ENCODE results near the gene POMGNT2.

POMGNT2 gene

GRCh38 chr3:43073836-43074220 is 32.1 kb downstream of the POMGNT2 start:
- Histone ChIP-seq H3K79me2 (ENCODE audit: insufficient read depth, low read length) (no peaks in the 10 kb centered on the region), H3F3A (ENCODE audit: insufficient read depth, low read length) (no peaks in the 10 kb centered on the region), H3K9me3 (ENCODE audit: low read length) (no peaks in the 10 kb centered on the region), H3K4me1 (ENCODE audit: insufficient read depth, low read length, severe bottlenecking) (no peaks in the 10 kb centered on the region), H2AFZ (ENCODE audit: low read length) (no peak overlapping the region), H3K36me3 (ENCODE audit: insufficient read depth, low read length) (no peaks in the 10 kb centered on the region), H3K9me2 (ENCODE audit: low read depth, low read length) (no peaks in the 10 kb centered on the region), H3K4me3 (ENCODE audit: low read depth, low read length, poor library complexity, severe bottlenecking) (no peak overlapping the region), H3K27ac (ENCODE audit: low read depth, low read length, poor library complexity, severe bottlenecking) (no peak overlapping the region), H4K20me1 (ENCODE audit: insufficient read depth, low read length) (no peaks in the 10 kb centered on the region), H3K9ac (ENCODE audit: low read length) (no peak overlapping the region), H3K4me2 (ENCODE audit: low read length) (no peak overlapping the region), H3K27me3 (ENCODE audit: insufficient read depth, low read length) (no peaks in the 10 kb centered on the region)
- TF ChIP-seq CTCF (IDR thresholded peaks at IDR 0.05; ENCODE audit: low read length) (no peak), EZH2 (IDR thresholded peaks at IDR 0.05; ENCODE audit: borderline replicate concordance, low read length) (no peak)

GRCh38 chr3:43073116-43073835 is 32.6 kb downstream of the POMGNT2 start:
- Histone ChIP-seq H3K9ac (ENCODE audit: low read length) (no peak overlapping the region), H3K79me2 (ENCODE audit: insufficient read depth, low read length) (no peaks in the 10 kb centered on the region), H3K27ac (ENCODE audit: low read depth, low read length, poor library complexity, severe bottlenecking) (no peak overlapping the region), H3F3A (ENCODE audit: insufficient read depth, low read length) (no peaks in the 10 kb centered on the region), H3K9me2 (ENCODE audit: low read depth, low read length) (no peaks in the 10 kb centered on the region), H3K4me1 (ENCODE audit: insufficient read depth, low read length, severe bottlenecking) (no peaks in the 10 kb centered on the region), H4K20me1 (ENCODE audit: insufficient read depth, low read length) (no peaks in the 10 kb centered on the region), H3K36me3 (ENCODE audit: insufficient read depth, low read length) (no peaks in the 10 kb centered on the region), H3K9me3 (ENCODE audit: low read length) (no peaks in the 10 kb centered on the region), H3K27me3 (ENCODE audit: insufficient read depth, low read length) (no peaks in the 10 kb centered on the region), H2AFZ (ENCODE audit: low read length) (no peak overlapping the region), H3K4me2 (ENCODE audit: low read length) (no peak overlapping the region), H3K4me3 (ENCODE audit: low read depth, low read length, poor library complexity, severe bottlenecking) (no peak overlapping the region)
- TF ChIP-seq EZH2 (IDR thresholded peaks at IDR 0.05; ENCODE audit: borderline replicate concordance, low read length) = no peak
- TF ChIP-seq CTCF (IDR thresholded peaks at IDR 0.05; ENCODE audit: low read length) = no peak

GRCh38 chr3:43072361-43072760 is 33.5 kb downstream of the POMGNT2 start:
- TF ChIP-seq CTCF (IDR thresholded peaks at IDR 0.05; ENCODE audit: low read length) = no peak
- TF ChIP-seq EZH2 (IDR thresholded peaks at IDR 0.05; ENCODE audit: borderline replicate concordance, low read length) = no peak
- H3K9me3 ChIP-seq (ENCODE audit: low read length) = no peaks in the 10 kb centered on the region
- H3F3A ChIP-seq (ENCODE audit: insufficient read depth, low read length) = no peaks in the 10 kb centered on the region
- H3K9me2 ChIP-seq (ENCODE audit: low read depth, low read length) = no peaks in the 10 kb centered on the region
- no peaks in the 10 kb centered on the region for H3K4me1 ChIP-seq (ENCODE audit: insufficient read depth, low read length, severe bottlenecking)
- H4K20me1 ChIP-seq (ENCODE audit: insufficient read depth, low read length) = no peaks in the 10 kb centered on the region
- no peak overlapping the region for H2AFZ ChIP-seq (ENCODE audit: low read length)
- no peak overlapping the region for H3K9ac ChIP-seq (ENCODE audit: low read length)
- no peak overlapping the region for H3K4me2 ChIP-seq (ENCODE audit: low read length)
- H3K27me3 ChIP-seq (ENCODE audit: insufficient read depth, low read length) = no peaks in the 10 kb centered on the region
- H3K36me3 ChIP-seq (ENCODE audit: insufficient read depth, low read length) = no peaks in the 10 kb centered on the region
- H3K27ac ChIP-seq (ENCODE audit: low read depth, low read length, poor library complexity, severe bottlenecking) = no peak overlapping the region
- H3K79me2 ChIP-seq (ENCODE audit: insufficient read depth, low read length) = no peaks in the 10 kb centered on the region
- H3K4me3 ChIP-seq (ENCODE audit: low read depth, low read length, poor library complexity, severe bottlenecking) = no peak overlapping the region
